Neutrophil (primary cell): ENCODE measurements around the gene GNG12.

Experiments used
- H3K27ac ChIP-seq: fragments of 200-600 bp; sonication (generic); 2 replicates; pipeline ENCODE4 v1.5.1; 2016; ENCODE audit warnings: mild to moderate bottlenecking, moderate library complexity
- H3K27me3 ChIP-seq: fragments of 200-600 bp; sonication (generic); 2 replicates; pipeline ENCODE4 v1.6.0; 2016; ENCODE audit warnings: mild to moderate bottlenecking
- H3K36me3 ChIP-seq: fragments of 200-600 bp; sonication (generic); 2 replicates; pipeline ENCODE4 v1.5.1; 2017
- H3K4me1 ChIP-seq, 2 experiments: fragments of 200-600 bp in 1 of 2; sonication (generic) in 1 of 2; 1 replicate in 1 of 2; 2 replicates in 1 of 2; pipeline versions ENCODE4 v1.5.1 to v1.6.1; 2013 to 2016; ENCODE audit warnings: low read depth in 1 of 2, low read length in 1 of 2, mild to moderate bottlenecking in 1 of 2, moderate library complexity in 1 of 2; ENCODE audit not compliant: control insufficient read depth in 1 of 2, insufficient read depth in 1 of 2
- H3K4me3 ChIP-seq, 2 experiments: fragments of 200-600 bp in 1 of 2; sonication (generic) in 1 of 2; 1 replicate in 1 of 2; 2 replicates in 1 of 2; pipeline ENCODE4 v1.5.1; 2013 to 2016; ENCODE audit warnings: low read depth in 1 of 2, low read length in 1 of 2, mild to moderate bottlenecking in 1 of 2, moderate library complexity in 1 of 2
- H3K9me3 ChIP-seq: fragments of 200-600 bp; sonication (generic); 2 replicates; pipeline ENCODE4 v1.5.1; 2016
- CTCF ChIP-seq: fragments of 200-600 bp; sonication (generic); IDR thresholded peaks from 2 replicates; pipeline ENCODE4 v1.5.1; 2016; ENCODE audit warnings: antibody characterized with exemption

Gene GNG12

DNA sequence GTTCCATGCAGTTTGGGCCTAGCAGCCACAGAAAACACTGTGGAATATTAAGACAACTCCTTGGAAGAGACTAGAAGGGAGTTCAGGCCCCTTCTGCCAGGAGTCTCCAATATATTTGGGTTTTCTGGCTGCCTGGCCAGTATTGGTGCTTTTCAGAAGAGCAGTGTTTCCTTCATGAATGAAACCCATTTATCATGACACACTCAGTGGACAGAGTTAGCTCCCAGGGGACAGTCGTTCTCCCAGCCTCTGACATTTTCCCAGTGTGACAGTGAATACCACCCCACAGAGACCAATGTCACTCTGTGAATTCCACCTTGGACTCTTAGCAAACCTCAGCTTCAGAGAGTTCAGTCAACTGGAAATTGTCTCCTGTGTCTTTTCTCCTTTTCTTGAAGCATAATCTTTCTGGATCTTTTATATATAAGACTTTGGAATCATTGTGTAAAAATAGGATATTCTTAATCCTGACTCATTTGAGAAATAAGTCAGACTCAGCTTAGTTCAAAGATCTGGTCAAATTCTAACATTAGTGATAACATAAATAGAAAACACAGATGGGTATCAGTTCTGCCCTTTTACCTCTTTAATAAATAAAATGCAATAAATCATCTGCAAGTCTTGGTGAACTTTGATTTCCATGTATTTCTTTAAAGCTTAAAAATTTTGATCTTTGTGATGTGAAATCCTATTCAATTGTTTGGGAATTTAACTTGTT, 40.4 kb downstream of the GNG12 start:
- TF ChIP-seq CTCF = no peak
- Histone ChIP-seq H3K36me3 (no peaks in the 10 kb centered on the region), H3K9me3 (no peaks in the 10 kb centered on the region), H3K27ac (no peak overlapping the region), H3K4me1 (no peaks in the 10 kb centered on the region), H3K27me3 (no peaks in the 10 kb centered on the region), H3K4me3 (no peak overlapping the region)

DNA sequence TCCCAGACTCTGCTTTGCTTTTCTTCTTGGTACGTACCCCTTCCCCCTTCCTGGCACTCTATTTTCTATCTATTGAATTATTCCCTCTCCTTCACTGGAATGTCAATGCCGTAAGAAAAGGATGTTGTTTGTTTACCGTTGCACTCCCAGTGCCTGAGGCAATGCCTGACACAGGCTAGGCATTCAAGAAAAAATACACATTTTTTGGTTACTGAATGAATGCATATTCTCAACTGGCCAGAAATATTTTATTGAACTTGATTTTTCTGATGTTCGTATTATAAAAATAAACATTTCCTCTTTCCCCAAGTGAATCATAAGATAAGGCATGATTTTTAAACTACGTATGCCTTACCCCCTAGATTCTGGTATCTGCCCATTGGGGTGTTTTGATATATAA, 41.2 kb downstream of the GNG12 start:
- no peaks in the 10 kb centered on the region for H3K36me3 ChIP-seq
- no peaks in the 10 kb centered on the region for H3K27me3 ChIP-seq
- H3K27ac ChIP-seq = no peak overlapping the region
- no peak for TF ChIP-seq CTCF
- no peak overlapping the region for H3K4me3 ChIP-seq
- no peaks in the 10 kb centered on the region for H3K9me3 ChIP-seq
- H3K4me1 ChIP-seq = no peaks in the 10 kb centered on the region

GRCh38 chr1:67791686-67792085, 41.6 kb downstream of the GNG12 start:
- no peaks in the 10 kb centered on the region for H3K4me1 ChIP-seq
- no peaks in the 10 kb centered on the region for H3K27me3 ChIP-seq
- no peaks in the 10 kb centered on the region for H3K9me3 ChIP-seq
- no peaks in the 10 kb centered on the region for H3K36me3 ChIP-seq
- H3K27ac ChIP-seq = no peak overlapping the region
- H3K4me3 ChIP-seq = no peak overlapping the region
- no peak for TF ChIP-seq CTCF

- Histone ChIP-seq H3K27me3 (no peaks in the 10 kb centered on the region), H3K9me3 (no peaks in the 10 kb centered on the region), H3K27ac (no peak overlapping the region), H3K4me1 (no peaks in the 10 kb centered on the region), H3K4me3 (no peak overlapping the region), H3K36me3 (no peaks in the 10 kb centered on the region)
- no peak for TF ChIP-seq CTCF
These were observed 42.0 kb downstream of the GNG12 start for GRCh38 chr1:67791261-67791660.

GRCh38 chr1:67790201-67790692, 43.0 kb downstream of the GNG12 start:
- no peak overlapping the region for H3K4me3 ChIP-seq
- TF ChIP-seq CTCF = no peak

More at GRCh38 chr1:67790201-67790692, 43.0 kb downstream of the GNG12 start:
- Histone ChIP-seq H3K36me3 (no peaks in the 10 kb centered on the region), H3K4me1 (no peaks in the 10 kb centered on the region), H3K9me3 (no peaks in the 10 kb centered on the region), H3K27me3 (no peaks in the 10 kb centered on the region), H3K27ac (no peak overlapping the region)
